ENCODE data around the gene MRNIP.

GRCh38 chr5:179820483-179821297, 37.9 kb downstream of the MRNIP start, which contains the start of gene SQSTM1:
- TF ChIP-seq CTCF (IDR thresholded peaks at IDR 0.05; ENCODE audit: insufficient read depth, low read length, poor library complexity, severe bottlenecking): no peak
- TF ChIP-seq EZH2phosphoT487 (conservative IDR thresholded peaks at IDR 0.05; ENCODE audit: low read length): no peak

Measured in SU-DHL-6 (cell line).